HT-29 (cell line): ENCODE measurements around the gene AGBL4. TPM values are rescaled to one million over a fixed set of nuclear protein-coding genes. Genes with fewer than 3 reads are reported as not detected.

Source experiments
- DNase-seq: peaks from one replicate; pipeline ENCODE4 v3.0.0-alpha.2; 2015; ENCODE audit warnings: low spot score
- total RNA-seq: library from RNA; depleted of rRNA; stranded (reverse); fragments of >200 nt; shearing (Covaris generic); gene quantifications from 2 replicates; pipeline ENCODE4 v1.2.3, GENCODE V29; 2014

AGBL4 gene
- total RNA-seq, 1 experiment from 2014 or later, result not detected

DNA sequence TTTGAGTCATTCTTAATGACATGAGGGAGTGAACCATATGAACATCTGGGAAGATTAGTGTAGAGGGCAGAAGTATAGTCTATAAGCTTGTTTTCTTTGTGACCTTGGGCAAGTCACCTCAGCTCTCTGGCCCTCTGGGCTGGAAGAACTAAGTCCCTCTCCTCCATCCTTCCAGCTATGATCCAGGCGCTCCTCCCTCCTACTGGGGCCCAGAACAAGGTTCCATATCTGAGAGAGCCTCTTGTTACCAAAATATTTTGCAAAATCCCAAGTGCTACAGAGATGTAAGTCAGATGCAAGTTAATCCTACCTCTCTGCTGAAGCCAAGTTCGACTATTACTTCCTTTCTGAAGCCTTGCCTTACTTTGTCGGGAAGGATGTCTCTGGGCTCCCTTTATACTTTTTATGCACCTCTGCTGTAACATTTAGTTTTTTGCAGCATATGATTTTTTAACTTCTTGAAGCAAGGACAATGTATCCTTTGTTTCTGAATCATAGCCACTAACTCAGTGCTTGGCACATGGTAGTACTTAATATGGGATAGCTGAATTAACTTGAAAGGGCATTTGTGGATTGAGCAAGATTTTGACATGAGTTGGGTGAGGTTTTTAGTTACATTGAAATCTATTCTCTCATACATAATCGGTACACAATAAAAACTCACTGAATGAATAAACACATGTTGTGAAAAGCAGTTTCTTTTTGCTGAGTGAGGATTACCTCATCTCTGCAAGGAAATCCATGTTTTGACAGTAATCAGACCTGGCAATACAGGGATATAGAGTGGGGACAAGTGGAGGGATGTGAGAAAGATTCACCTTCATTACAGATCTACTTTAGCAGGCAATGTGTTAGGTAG is 1192.4 kb downstream of the AGBL4 start:
- no peak for DNase-seq

- no peak for DNase-seq
Measured at GRCh38 chr1:48830715-48831114, 1193.0 kb downstream of the AGBL4 start.

DNA sequence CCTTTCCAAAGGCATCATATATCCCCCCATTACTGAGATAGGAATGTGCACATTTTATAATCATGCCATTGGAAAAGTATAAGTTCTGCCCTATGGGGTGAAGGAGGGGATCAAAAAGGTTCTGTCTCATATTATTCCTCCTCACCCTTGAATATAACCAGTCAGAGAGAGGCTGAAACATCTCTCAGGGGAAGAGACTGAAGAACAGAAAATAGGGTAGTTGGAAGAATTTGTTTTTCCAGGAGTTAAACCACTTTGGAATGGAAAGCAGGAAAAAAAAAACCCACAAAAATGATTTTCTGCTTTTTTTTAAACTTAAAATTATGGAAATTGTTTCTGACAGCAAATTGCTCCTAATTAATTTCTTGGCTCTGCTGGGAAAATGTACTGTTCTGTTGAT is 1194.3 kb downstream of the AGBL4 start:
- no peak for DNase-seq

GRCh38 chr1:48823168-48823567 is 1200.6 kb downstream of the AGBL4 start:
- no peak for DNase-seq

GRCh38 chr1:48820491-48820890 is 1203.3 kb downstream of the AGBL4 start:
- no peak for DNase-seq

DNA sequence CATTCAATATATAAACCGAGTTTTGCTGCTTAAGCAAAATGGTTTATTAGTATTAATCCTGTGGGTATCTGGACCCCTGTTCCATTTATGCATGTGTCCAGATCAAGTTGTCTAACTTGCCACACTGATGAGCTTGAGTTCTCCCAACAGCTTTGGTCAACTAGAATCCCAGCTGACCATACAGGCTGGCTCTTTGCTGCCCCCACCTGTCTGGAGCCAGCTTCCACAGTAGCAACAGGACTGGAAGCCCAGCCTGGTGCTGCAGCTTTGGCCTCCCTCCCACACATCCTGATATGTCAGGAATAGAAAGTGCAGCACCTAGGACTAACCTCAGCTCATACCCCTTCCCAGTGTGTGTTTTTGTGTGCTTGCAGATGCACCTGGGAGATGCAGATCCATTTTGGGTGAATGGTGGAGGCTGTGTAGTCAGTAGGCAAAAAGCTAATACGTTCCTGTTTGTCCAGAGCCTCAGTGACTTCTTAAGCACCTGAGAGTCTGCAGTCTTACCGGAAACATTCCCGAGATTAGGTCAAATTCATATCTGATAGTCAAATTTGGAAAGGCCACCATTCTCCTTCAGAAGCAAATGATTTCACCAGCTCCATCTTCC is 1206.1 kb downstream of the AGBL4 start:
- DNase-seq, result peak; percentile 71

DNA sequence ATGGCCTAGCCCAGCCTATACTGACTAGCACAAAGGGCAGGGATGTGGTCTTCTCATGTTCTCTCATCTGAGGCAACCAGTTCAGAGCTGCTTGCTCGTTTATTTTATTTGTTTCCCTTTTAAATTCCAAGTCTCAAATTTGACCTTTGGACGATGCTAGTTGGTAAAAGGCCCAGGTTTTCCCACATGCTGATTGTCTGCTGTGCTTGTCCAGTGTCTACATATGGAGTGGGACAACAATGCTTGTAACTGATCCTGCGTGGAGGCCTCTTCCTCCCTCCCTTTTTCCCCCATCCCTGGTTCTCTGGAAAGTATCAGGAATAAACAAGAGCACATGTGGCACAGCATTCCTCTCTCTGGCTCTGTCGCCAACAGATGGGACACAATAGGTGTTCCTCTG is 1213.0 kb downstream of the AGBL4 start:
- DNase-seq, result no peak

GRCh38 chr1:48808496-48808895 is 1215.3 kb downstream of the AGBL4 start:
- no peak for DNase-seq

- no peak for DNase-seq
Measured at GRCh38 chr1:48807554-48808260, 1216.0 kb downstream of the AGBL4 start.

DNA sequence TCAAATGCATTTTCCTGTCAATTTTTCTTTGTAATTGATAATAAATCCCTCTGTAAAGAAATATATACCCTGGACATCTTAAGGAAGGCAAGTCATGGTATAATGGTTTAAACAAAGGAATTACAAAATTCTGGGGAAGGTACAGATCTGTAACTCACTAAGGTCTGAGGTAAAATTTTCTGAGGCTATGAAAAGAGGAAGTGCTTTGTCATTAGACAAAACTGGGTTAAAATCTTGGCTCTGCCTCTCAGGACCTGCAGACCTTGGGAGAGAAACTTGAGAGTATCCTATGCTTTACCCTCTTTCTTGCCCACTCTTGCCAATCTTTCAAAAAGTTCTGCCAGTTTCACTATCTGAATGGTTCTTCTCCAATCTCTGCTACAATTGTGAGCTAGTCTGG is 1220.3 kb downstream of the AGBL4 start:
- no peak for DNase-seq

GRCh38 chr1:48794816-48795215 is 1228.9 kb downstream of the AGBL4 start:
- DNase-seq, result no peak

DNA sequence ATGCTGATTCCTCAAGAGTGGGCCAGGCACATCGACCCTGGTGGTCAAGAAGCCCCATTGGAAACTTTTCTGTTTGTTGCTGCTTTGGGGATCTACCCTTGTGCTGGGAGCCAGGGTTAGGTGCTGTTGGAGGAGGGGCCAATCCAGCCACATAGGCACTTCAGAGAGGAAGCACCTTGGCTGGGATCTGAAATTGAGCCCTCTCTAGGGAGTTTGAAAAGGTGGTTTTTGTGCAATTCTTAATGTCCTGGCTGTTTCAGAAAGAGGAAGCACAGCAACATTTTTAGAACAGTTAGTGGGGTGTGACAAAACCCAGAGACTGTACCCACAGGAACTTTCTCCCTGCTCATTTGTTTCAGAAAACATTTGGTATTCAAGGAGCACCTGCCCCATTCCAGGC is 1229.9 kb downstream of the AGBL4 start:
- no peak for DNase-seq

GRCh38 chr1:48792961-48793360 is 1230.8 kb downstream of the AGBL4 start:
- no peak for DNase-seq

GRCh38 chr1:48790397-48790796 is 1233.4 kb downstream of the AGBL4 start:
- no peak for DNase-seq

DNA sequence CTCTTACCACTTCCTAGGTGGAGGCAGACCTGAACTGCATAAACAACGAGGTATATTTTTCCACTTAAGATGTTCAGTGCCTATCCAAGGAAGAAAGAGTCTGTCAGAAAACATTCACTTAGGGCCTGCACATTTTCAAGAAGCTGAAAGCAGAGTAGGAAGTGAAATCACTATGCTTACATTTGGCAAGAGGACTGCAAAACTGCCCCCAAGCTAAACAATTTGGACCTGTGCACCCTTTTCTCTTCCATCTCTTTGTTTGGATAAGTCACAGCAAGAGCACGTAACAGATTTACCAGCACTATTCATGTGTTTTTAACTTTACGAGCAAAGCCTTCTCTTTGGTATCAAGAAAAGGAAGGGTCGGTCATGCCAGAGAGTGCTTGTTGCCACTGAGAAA is 1233.9 kb downstream of the AGBL4 start:
- DNase-seq, result no peak

- DNase-seq, result no peak
Measured at GRCh38 chr1:48785869-48786268, 1237.9 kb downstream of the AGBL4 start.

GRCh38 chr1:48784301-48784700 is 1239.5 kb downstream of the AGBL4 start:
- DNase-seq, result no peak

- DNase-seq, result no peak
Measured at GRCh38 chr1:48777219-48777895, 1246.4 kb downstream of the AGBL4 start.

DNA sequence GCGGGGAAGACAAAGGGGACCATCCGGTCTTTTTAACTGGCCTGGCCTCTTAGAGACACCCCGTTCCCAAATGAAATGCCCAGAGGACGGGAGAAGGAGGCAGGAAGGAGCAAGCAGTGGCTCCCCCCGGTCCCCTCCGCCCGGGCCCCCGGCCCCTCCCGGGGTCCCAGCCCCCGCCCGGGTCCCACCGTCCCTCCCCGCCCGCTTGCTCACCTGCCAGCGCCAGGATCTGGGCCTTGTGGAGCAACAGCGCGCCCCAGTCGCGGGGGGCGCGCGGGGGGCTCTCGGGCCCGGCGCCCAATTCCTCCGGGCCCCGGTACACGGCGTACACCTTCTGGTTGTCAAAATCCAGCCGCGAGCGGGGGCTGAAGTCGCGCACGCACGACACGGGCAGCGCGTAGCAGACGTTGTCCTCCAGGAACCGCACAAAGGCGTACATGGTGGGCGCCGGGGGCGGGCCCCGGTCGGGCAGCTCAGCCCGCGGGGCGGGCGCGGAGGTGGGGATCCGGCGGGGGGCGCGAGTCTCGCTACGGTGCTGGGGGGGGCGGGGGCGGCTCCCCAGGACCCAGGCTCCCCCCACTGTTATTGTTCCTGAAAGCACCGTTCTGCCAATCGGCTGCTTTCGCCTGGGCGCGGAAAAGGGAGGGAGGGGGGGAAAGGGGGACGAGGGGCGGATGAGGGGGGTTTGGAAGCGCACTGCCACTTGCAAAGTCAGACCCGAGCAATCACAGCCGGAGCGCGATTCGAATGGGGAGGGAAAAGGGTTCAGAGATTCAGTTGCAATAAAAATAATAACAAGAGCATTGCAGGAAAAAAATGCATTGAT is 1247.1 kb downstream of the AGBL4 start, which contains the start of gene BEND5:
Gene BEND5 (minus strand): TSS at position 499 of the 826 bp plus-strand sequence. CDS start 60 bp downstream, at position 439.
- DNase-seq, result no peak

DNA sequence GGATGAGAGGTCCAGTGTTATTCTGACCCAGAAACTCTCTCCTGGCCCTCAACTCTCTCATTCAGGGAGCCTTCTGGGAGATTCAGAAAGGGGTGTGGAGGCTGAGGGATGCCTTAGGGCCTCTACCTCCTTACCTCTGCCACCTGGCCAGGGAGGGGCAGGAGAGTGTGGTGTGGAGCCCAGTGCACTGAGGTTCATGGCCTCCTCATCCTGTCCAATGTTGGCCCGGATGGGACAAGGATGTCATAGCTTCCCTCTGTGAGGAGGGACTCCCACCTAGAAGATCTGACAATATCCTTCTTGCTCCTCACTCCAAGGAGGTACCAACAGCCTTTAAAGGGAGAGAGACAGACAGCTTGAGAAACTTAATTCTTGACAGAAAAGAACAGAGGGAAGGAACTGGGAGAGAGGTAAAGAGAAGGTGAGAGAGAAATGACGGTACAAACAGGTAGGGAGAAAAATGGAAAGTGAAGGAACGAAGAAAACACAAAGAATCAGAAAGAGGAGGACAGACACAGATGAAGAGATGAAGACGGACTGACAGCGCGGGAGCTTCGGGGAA is 1247.8 kb downstream of the AGBL4 start:
- DNase-seq, result no peak

DNA sequence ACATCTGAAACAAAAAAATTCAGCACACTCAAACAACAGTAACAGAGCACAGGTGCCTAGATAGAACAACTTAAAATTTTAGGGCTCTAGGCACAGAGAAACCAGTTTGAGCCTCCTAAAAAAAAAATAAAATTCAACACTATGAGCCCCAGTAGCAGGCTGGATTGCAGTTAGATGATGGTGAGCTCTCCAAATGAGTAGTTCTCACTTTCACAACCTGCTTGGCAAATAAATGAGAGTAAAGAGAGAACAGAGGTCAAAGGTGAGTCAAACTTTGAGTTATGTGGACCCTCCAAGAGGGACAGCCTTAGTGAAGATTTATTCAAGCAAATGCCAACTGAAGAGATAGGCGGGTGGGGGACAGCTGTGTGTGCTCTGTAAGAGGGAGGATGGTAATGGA is 1250.6 kb downstream of the AGBL4 start:
- DNase-seq, result no peak
